ENCODE results near the gene LOXL3.
"Not testable (repeated sequence)": the region's sequence is repeated elsewhere in the genome, so short reads cannot be mapped to it uniquely, and the experiment has no call there.

Gene LOXL3

GRCh38 chr2:74503506-74504475, 50.0 kb downstream of the LOXL3 start:
- no peak for DNase-seq

GRCh38 chr2:74502720-74503505, 50.8 kb downstream of the LOXL3 start:
- DNase-seq = no peak

GRCh38 chr2:74502147-74502719, 51.5 kb downstream of the LOXL3 start:
- no peak for DNase-seq

- no peak for DNase-seq
Observed at GRCh38 chr2:74501335-74502071, 52.2 kb downstream of the LOXL3 start.

GRCh38 chr2:74500578-74500946, 53.2 kb downstream of the LOXL3 start:
- no peak for DNase-seq

- no peak for DNase-seq
Observed at GRCh38 chr2:74499940-74500577, 53.7 kb downstream of the LOXL3 start.

- DNase-seq = no peak
Observed at GRCh38 chr2:74499267-74499939, 54.3 kb downstream of the LOXL3 start, which contains the start of gene LBX2. Gene LBX2 (minus strand): TSS chr2:74499603. CDS start chr2:74499537, 66 bp downstream.

GRCh38 chr2:74498500-74499266, 55.1 kb downstream of the LOXL3 start:
- DNase-seq = no peak

GRCh38 chr2:74497777-74498499, 55.8 kb downstream of the LOXL3 start:
- no peak for DNase-seq

- DNase-seq = no peak
Observed at GRCh38 chr2:74496997-74497776, 56.6 kb downstream of the LOXL3 start.

- DNase-seq = no peak
Observed at GRCh38 chr2:74495440-74495839, 58.3 kb downstream of the LOXL3 start.

GRCh38 chr2:74493546-74493945, 60.2 kb downstream of the LOXL3 start:
- DNase-seq = no peak

GRCh38 chr2:74491648-74492544, 61.8 kb downstream of the LOXL3 start:
- no peak for DNase-seq

- no peak for DNase-seq
Observed at GRCh38 chr2:74489906-74490305, 63.8 kb downstream of the LOXL3 start.

GRCh38 chr2:74488643-74489481, 64.9 kb downstream of the LOXL3 start:
- no peak for DNase-seq

GRCh38 chr2:74486141-74486540, 67.6 kb downstream of the LOXL3 start:
- no peak for DNase-seq

- DNase-seq = not testable (repeated sequence)
Observed at GRCh38 chr2:74483675-74484164, 70.0 kb downstream of the LOXL3 start.
